ENCODE data around the gene GLTP.

Gene GLTP

GRCh38 chr12:109831929-109832328 is 48.4 kb downstream of the GLTP start:
- TF ChIP-seq, protein P1, sequence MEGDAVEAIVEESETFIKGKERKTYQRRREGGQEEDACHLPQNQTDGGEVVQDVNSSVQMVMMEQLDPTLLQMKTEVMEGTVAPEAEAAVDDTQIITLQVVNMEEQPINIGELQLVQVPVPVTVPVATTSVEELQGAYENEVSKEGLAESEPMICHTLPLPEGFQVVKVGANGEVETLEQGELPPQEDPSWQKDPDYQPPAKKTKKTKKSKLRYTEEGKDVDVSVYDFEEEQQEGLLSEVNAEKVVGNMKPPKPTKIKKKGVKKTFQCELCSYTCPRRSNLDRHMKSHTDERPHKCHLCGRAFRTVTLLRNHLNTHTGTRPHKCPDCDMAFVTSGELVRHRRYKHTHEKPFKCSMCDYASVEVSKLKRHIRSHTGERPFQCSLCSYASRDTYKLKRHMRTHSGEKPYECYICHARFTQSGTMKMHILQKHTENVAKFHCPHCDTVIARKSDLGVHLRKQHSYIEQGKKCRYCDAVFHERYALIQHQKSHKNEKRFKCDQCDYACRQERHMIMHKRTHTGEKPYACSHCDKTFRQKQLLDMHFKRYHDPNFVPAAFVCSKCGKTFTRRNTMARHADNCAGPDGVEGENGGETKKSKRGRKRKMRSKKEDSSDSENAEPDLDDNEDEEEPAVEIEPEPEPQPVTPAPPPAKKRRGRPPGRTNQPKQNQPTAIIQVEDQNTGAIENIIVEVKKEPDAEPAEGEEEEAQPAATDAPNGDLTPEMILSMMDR (IDR thresholded peaks at IDR 0.05; ENCODE audit: low read depth, low read length) = no peak
- no peak overlapping the region for H3K4me3 ChIP-seq (ENCODE audit: low read depth, low read length)

DNA sequence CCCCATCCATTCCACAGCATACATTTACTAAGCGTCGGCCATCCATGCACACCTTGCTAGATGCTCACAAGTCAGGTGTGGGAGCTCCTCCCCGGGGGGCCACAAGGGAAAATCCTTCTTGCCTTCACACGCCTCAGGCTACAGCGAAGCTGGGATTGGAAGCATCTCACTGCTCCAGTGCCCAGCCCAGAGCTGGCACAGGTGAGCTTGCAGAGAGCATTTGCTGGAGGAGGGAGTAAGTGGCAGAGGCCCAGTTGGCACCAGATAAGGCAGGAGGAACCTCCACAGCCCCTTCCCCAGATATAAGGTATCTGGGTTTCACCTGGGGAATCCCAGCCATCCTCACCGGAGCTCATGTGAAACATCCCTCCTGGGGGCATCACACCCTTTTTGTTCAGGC is 49.0 kb downstream of the GLTP start:
- H3K4me3 ChIP-seq (ENCODE audit: low read depth, low read length) = no peak overlapping the region
- TF ChIP-seq, protein P1 (IDR thresholded peaks at IDR 0.05; ENCODE audit: low read depth, low read length) = no peak

- H3K4me3 ChIP-seq (ENCODE audit: low read depth, low read length) = no peak overlapping the region
- TF ChIP-seq, protein P1 (IDR thresholded peaks at IDR 0.05; ENCODE audit: low read depth, low read length) = no peak
These were observed 49.6 kb downstream of the GLTP start for GRCh38 chr12:109830718-109831117.

- H3K4me3 ChIP-seq (ENCODE audit: low read depth, low read length) = no peak overlapping the region
- TF ChIP-seq, protein P1 (IDR thresholded peaks at IDR 0.05; ENCODE audit: low read depth, low read length) = no peak
These were observed 50.1 kb downstream of the GLTP start for GRCh38 chr12:109830267-109830666.

- H3K4me3 ChIP-seq (ENCODE audit: low read depth, low read length) = no peak overlapping the region
- TF ChIP-seq, protein P1 (IDR thresholded peaks at IDR 0.05; ENCODE audit: low read depth, low read length) = no peak
These were observed 50.7 kb downstream of the GLTP start for GRCh38 chr12:109829667-109830066.

GRCh38 chr12:109828754-109829511 is 51.4 kb downstream of the GLTP start:
- TF ChIP-seq, protein P1 (IDR thresholded peaks at IDR 0.05; ENCODE audit: low read depth, low read length) = no peak
- no peak overlapping the region for H3K4me3 ChIP-seq (ENCODE audit: low read depth, low read length)
